HepG2 (cell line): ENCODE results near the gene PSKH1. TPM values are rescaled to one million over a fixed set of nuclear protein-coding genes. Genes with fewer than 3 reads are reported as not detected.
A peak's percentile ranks its signal among the peaks of the same experiment; 100 is the strongest.

ENCODE experiments used
- IRX3 ChIP-seq: sonication (generic); formaldehyde crosslinking; IDR thresholded peaks from 2 replicates; pipeline ENCODE4 v1.8.1; 2023; ENCODE audit warnings: mild to moderate bottlenecking, low read depth, missing genetic modification reagents, borderline replicate concordance
- KDM3A ChIP-seq: IDR thresholded peaks from 2 replicates; pipeline ENCODE4 v1.6.1; 2018; ENCODE audit warnings: low read depth, missing compliant biosample characterization
- KDM4B ChIP-seq: sonication (generic); formaldehyde crosslinking; IDR thresholded peaks from 2 replicates; pipeline ENCODE4 v1.4.0; 2020; ENCODE audit warnings: missing genetic modification reagents
- KMT2A ChIP-seq: sonication (generic); formaldehyde crosslinking; IDR thresholded peaks from 2 replicates; pipeline ENCODE4 v1.4.0; 2020; ENCODE audit warnings: missing genetic modification reagents
- MTERF4 ChIP-seq: sonication (generic); formaldehyde crosslinking; IDR thresholded peaks from 2 replicates; pipeline ENCODE4 v1.8.0; 2023; ENCODE audit warnings: mild to moderate bottlenecking, missing genetic modification reagents
- NCOA2 ChIP-seq: sonication (generic); formaldehyde crosslinking; IDR thresholded peaks from 2 replicates; pipeline ENCODE4 v1.8.0; 2022; ENCODE audit warnings: inconsistent platforms
- NFKBIZ ChIP-seq: IDR thresholded peaks from 2 replicates; pipeline ENCODE4 v1.6.1; 2018; ENCODE audit warnings: missing genetic modification reagents, missing compliant biosample characterization
- NFYC ChIP-seq: IDR thresholded peaks from 2 replicates; pipeline ENCODE4 v1.6.1; 2016; ENCODE audit warnings: missing genetic modification reagents, missing compliant biosample characterization
- NR2C2 ChIP-seq: sonication (generic); formaldehyde crosslinking; IDR thresholded peaks from 2 replicates; pipeline ENCODE4 v1.4.0; 2020; ENCODE audit warnings: missing genetic modification reagents, mild to moderate bottlenecking, moderate library complexity, borderline replicate concordance
- PCBP2 ChIP-seq: fragments of 200-400 bp; formaldehyde crosslinking; optimal IDR thresholded peaks from 2 replicates; pipeline ENCODE3; 2018; ENCODE audit warnings: low read length, low read depth; ENCODE audit not compliant: poor library complexity, severe bottlenecking
- PHF21A ChIP-seq: sonication (generic); formaldehyde crosslinking; IDR thresholded peaks from 2 replicates; pipeline ENCODE4 v1.5.0; 2020; ENCODE audit warnings: mild to moderate bottlenecking, missing genetic modification reagents
- SMARCC2 ChIP-seq: fragments of 450-650 bp; IDR thresholded peaks from 2 replicates; pipeline ENCODE4 v1.6.1; 2017; ENCODE audit warnings: antibody characterized with exemption, mild to moderate bottlenecking
- SNAPC2 ChIP-seq: sonication (generic); formaldehyde crosslinking; IDR thresholded peaks from 2 replicates; pipeline ENCODE4 v1.8.1; 2022; ENCODE audit warnings: mild to moderate bottlenecking, missing genetic modification reagents
- SP140L ChIP-seq: sonication (generic); formaldehyde crosslinking; IDR thresholded peaks from 2 replicates; pipeline ENCODE4 v1.4.0; 2020; ENCODE audit warnings: missing genetic modification reagents, borderline replicate concordance
- TAF1 ChIP-seq: sonication (generic); formaldehyde crosslinking; IDR thresholded peaks from 2 replicates; pipeline ENCODE4 v1.4.0; 2020; ENCODE audit warnings: missing genetic modification reagents
- TCF7L2 ChIP-seq: IDR thresholded peaks from 2 replicates; pipeline ENCODE4 v1.6.1; 2011; ENCODE audit warnings: mild to moderate bottlenecking, low read depth, low read length, moderate library complexity
- ZFP90 ChIP-seq: sonication (generic); formaldehyde crosslinking; IDR thresholded peaks from 2 replicates; pipeline ENCODE4 v1.8.0; 2022; ENCODE audit warnings: missing genetic modification reagents, mild to moderate bottlenecking, inconsistent platforms, borderline replicate concordance
- ZNF160 ChIP-seq: sonication (generic); formaldehyde crosslinking; IDR thresholded peaks from 2 replicates; pipeline ENCODE4 v1.8.0; 2022; ENCODE audit warnings: mild to moderate bottlenecking, inconsistent platforms, missing genetic modification reagents
- ZNF205 ChIP-seq: IDR thresholded peaks from 2 replicates; pipeline ENCODE4 v1.6.1; 2018; ENCODE audit warnings: missing biosample characterization, missing genetic modification reagents
- ZNF232 ChIP-seq: sonication (generic); formaldehyde crosslinking; IDR thresholded peaks from 2 replicates; pipeline ENCODE4 v1.4.0; 2020; ENCODE audit warnings: missing genetic modification reagents, borderline replicate concordance
- ZNF3 ChIP-seq: IDR thresholded peaks from 2 replicates; pipeline ENCODE4 v1.7.0; 2017; ENCODE audit warnings: inconsistent platforms
- ZNF367 ChIP-seq: sonication (generic); formaldehyde crosslinking; IDR thresholded peaks from 2 replicates; pipeline ENCODE4 v1.4.0; 2020; ENCODE audit warnings: missing genetic modification reagents, borderline replicate concordance
- ZNF577 ChIP-seq: sonication (generic); formaldehyde crosslinking; IDR thresholded peaks from 2 replicates; pipeline ENCODE4 v1.4.0; 2020; ENCODE audit warnings: mild to moderate bottlenecking, low read depth, missing genetic modification reagents, borderline replicate concordance
- ZNF615 ChIP-seq: sonication (generic); formaldehyde crosslinking; IDR thresholded peaks from 2 replicates; pipeline ENCODE4 v1.5.0; 2020; ENCODE audit warnings: mild to moderate bottlenecking, missing genetic modification reagents, borderline replicate concordance
- ZNF713 ChIP-seq: sonication (generic); formaldehyde crosslinking; IDR thresholded peaks from 2 replicates; pipeline ENCODE4 v1.4.0; 2020; ENCODE audit warnings: mild to moderate bottlenecking, missing genetic modification reagents
- ZNF772 ChIP-seq: sonication (generic); formaldehyde crosslinking; IDR thresholded peaks from 2 replicates; pipeline ENCODE4 v1.5.0; 2020; ENCODE audit warnings: mild to moderate bottlenecking, missing genetic modification reagents
- ZNF782 ChIP-seq: sonication (generic); formaldehyde crosslinking; IDR thresholded peaks from 2 replicates; pipeline ENCODE4 v1.4.0; 2020; ENCODE audit warnings: missing genetic modification reagents, mild to moderate bottlenecking, borderline replicate concordance
- polyA plus RNA-seq, 8 experiments: library from polyadenylated mRNA; depleted of rRNA in 3 of 8; stranded (reverse) in 7 of 8; unstranded in 1 of 8; fragments of >200 nt; fragmentation: Illumina TruSeq in 4 of 8; extraction: Trizol in 4 of 8; gene quantifications; 2 replicates each; pipeline versions ENCODE4 v1.2.1 to v1.2.3, GENCODE V29; 2011 to 2016; ENCODE audit warnings: low read depth in 4 of 8, missing spikeins in 1 of 8, mixed read lengths in 1 of 8; ENCODE audit not compliant: insufficient read depth in 1 of 8
- total RNA-seq, 5 experiments: library from RNA; depleted of rRNA; stranded (reverse); fragments of >200 nt; fragmentation: Illumina TruSeq; extraction: Trizol; gene quantifications; 2 replicates each; pipeline ENCODE4 v1.2.3, GENCODE V29; 2016; ENCODE audit warnings: low read depth in 1 of 5
- TF ChIP-seq, protein P1 (sequence below): IDR thresholded peaks from 2 replicates; pipeline ENCODE4 v1.6.1; 2016; ENCODE audit warnings: low read depth, borderline replicate concordance
- TF ChIP-seq, protein P2 (sequence below): IDR thresholded peaks from 2 replicates; pipeline ENCODE4 v1.6.1; 2016; ENCODE audit warnings: missing genetic modification reagents, missing compliant biosample characterization
- TF ChIP-seq, protein P3 (sequence below): sonication (generic); formaldehyde crosslinking; IDR thresholded peaks from 2 replicates; pipeline ENCODE4 v1.8.1; 2023; ENCODE audit warnings: mild to moderate bottlenecking, moderate library complexity, missing genetic modification reagents

Gene PSKH1
- total and polyA plus RNA-seq, 2 of the 13 experiments (the other 11 are each of a cell fraction or from before 2014, with no cell fraction given) = 8.4 to 19.1 TPM

DNA sequence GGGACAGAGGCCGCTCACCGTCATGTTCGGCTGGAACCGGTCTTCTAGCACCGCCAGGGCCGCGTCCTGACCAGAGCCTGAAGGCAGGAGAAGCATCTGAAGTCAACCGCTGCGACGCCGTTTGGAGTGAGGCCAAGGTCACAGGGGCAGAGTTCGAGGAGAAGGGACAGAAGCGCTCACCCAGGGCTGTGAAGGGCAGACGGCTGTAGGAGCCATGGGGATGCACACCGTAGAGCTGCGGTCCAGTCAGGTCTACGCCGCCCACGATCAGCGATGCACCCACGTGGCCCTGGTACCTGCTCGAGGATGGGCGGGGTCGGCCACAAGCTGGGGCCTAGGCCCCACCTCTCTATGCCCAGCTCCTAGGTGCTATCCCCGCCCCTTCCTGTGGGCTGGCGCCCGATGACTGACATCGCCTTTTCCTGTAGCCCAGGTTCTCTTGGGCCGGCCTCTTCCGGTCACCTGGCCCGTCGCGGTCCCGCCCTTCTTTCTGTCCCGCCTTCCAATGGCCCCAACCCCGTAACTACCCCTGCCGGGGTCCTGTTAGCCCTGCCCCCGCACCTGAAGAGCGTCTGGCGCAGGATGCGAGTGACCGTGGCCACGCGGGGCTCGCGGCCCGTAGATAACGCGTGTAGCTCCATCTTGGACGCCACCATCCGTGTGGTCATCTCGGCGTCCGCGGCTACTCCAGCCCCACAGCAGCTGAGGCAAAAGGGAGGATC lies 42.5 kb downstream of the PSKH1 start (continued):
- no peak for TF ChIP-seq TCF7L2
- peak; percentile 54; the same call in 1 of the 2 replicates for TF ChIP-seq NFKBIZ (CRISPR knock-in tag)
- 0 out of 2 replicates have a peak, but pooled peaks have one; percentile 54 for TF ChIP-seq PHF21A (CRISPR knock-in tag)
- no peak; the same call in 1 of the 2 replicates for TF ChIP-seq NCOA2
- no peak; the same call in none of the 2 replicates for TF ChIP-seq SNAPC2 (CRISPR knock-in tag)
- TF ChIP-seq PCBP2 = peak; percentile 2
- no peak for TF ChIP-seq ZNF3 (CRISPR knock-in tag)
- peak; percentile 19; the same call in 1 of the 2 replicates for TF ChIP-seq KDM4B (CRISPR knock-in tag)
- peak; percentile 86 for TF ChIP-seq IRX3 (CRISPR knock-in tag)
- TF ChIP-seq ZNF367 (CRISPR knock-in tag) = peak; percentile 84; the same call in 1 of the 2 replicates
- TF ChIP-seq, protein P1, sequence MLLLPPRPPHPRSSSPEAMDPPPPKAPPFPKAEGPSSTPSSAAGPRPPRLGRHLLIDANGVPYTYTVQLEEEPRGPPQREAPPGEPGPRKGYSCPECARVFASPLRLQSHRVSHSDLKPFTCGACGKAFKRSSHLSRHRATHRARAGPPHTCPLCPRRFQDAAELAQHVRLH = peak; percentile 61
- TF ChIP-seq TAF1 (CRISPR knock-in tag) = peak; percentile 97
- peak; percentile 98; the same call in 1 of the 2 replicates for TF ChIP-seq MTERF4 (CRISPR knock-in tag)
- TF ChIP-seq ZNF713 (CRISPR knock-in tag) = no peak
- TF ChIP-seq KMT2A (CRISPR knock-in tag) = peak; percentile 58
- TF ChIP-seq, protein P2, sequence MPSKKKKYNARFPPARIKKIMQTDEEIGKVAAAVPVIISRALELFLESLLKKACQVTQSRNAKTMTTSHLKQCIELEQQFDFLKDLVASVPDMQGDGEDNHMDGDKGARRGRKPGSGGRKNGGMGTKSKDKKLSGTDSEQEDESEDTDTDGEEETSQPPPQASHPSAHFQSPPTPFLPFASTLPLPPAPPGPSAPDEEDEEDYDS (CRISPR knock-in tag) = peak; percentile 95
- peak; percentile 93 for TF ChIP-seq ZFP90 (CRISPR knock-in tag)
- TF ChIP-seq ZNF205 = peak; percentile 62; the same call in 1 of the 2 replicates
- TF ChIP-seq ZNF160 (CRISPR knock-in tag) = peak; percentile 88
- TF ChIP-seq NFYC = peak; percentile 69
- TF ChIP-seq ZNF615 (CRISPR knock-in tag) = no peak; the same call in 1 of the 2 replicates
- 0 out of 2 replicates have a peak, but pooled peaks have one; percentile 45 for TF ChIP-seq SP140L (CRISPR knock-in tag)
- TF ChIP-seq KDM3A (CRISPR knock-in tag) = peak; percentile 76
- TF ChIP-seq NR2C2 (CRISPR knock-in tag) = peak; percentile 71
- no peak for TF ChIP-seq SMARCC2
- TF ChIP-seq ZNF772 (CRISPR knock-in tag) = peak; percentile 48
- peak; percentile 80; the same call in 1 of the 2 replicates for TF ChIP-seq ZNF782
- peak; percentile 93 for TF ChIP-seq ZNF232
- TF ChIP-seq, protein P3, sequence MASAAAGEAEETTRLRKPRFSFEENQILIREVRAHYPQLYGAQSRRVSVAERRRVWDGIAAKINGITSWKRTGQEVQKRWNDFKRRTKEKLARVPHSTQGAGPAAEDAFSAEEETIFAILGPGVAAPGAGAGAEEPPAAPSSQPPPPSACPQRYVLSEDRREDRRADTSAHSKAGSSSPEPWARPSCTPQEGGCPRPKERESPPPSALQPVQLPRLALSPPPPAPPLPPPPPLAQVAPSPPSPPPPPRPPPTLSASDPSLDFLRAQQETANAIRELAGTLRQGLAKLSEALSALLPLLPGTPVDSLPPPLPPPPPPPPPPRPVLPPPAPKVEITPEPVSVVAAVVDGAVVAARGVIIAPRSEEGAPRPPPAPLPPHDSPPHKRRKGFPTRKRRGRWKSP = peak; percentile 41
- TF ChIP-seq ZNF577 = 0 out of 2 replicates have a peak, but pooled peaks have one; percentile 53
